ENCODE data around the gene THRB.

THRB gene

DNA sequence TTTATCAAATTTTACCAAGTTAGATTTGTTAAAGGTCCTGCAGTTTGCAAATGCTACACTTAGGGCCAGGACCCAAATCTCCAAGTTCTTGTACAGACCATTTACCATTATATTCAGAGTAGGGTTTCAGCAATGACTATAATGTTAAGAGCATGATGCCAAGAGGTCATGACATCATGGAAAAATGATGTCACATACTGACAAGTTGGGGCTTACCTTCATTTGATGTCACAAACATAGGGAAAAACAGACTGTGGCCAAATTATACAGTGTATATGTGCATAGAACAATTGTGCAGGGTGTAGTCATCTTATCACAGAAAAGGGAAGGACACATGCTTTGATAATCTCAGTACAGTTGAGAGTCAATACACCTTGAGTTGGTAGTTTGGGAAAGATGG lies 10.1 kb upstream of the THRB start:
- no peaks in the 10 kb centered on the region for H3F3A ChIP-seq (ENCODE audit: insufficient read depth, low read length)
- H3K9me3 ChIP-seq (ENCODE audit: low read length), result no peaks in the 10 kb centered on the region
- H3K27ac ChIP-seq (ENCODE audit: low read depth, low read length, poor library complexity, severe bottlenecking), result no peak overlapping the region
- no peaks in the 10 kb centered on the region for H4K20me1 ChIP-seq (ENCODE audit: insufficient read depth, low read length)
- no peak overlapping the region for H3K4me3 ChIP-seq (ENCODE audit: low read depth, low read length, poor library complexity, severe bottlenecking)
- no peaks in the 10 kb centered on the region for H3K27me3 ChIP-seq (ENCODE audit: insufficient read depth, low read length)
- no peak overlapping the region for H2AFZ ChIP-seq (ENCODE audit: low read length)
- H3K9me2 ChIP-seq (ENCODE audit: low read depth, low read length), result no peaks in the 10 kb centered on the region
- no peak overlapping the region for H3K9ac ChIP-seq (ENCODE audit: low read length)
- no peak for TF ChIP-seq EZH2 (IDR thresholded peaks at IDR 0.05; ENCODE audit: borderline replicate concordance, low read length)
- no peak for TF ChIP-seq CTCF (IDR thresholded peaks at IDR 0.05; ENCODE audit: low read length)
- no peaks in the 10 kb centered on the region for H3K36me3 ChIP-seq (ENCODE audit: insufficient read depth, low read length)
- no peak overlapping the region for H3K4me2 ChIP-seq (ENCODE audit: low read length)
- no peaks in the 10 kb centered on the region for H3K4me1 ChIP-seq (ENCODE audit: insufficient read depth, low read length, severe bottlenecking)
- H3K79me2 ChIP-seq (ENCODE audit: insufficient read depth, low read length), result no peaks in the 10 kb centered on the region

DNA sequence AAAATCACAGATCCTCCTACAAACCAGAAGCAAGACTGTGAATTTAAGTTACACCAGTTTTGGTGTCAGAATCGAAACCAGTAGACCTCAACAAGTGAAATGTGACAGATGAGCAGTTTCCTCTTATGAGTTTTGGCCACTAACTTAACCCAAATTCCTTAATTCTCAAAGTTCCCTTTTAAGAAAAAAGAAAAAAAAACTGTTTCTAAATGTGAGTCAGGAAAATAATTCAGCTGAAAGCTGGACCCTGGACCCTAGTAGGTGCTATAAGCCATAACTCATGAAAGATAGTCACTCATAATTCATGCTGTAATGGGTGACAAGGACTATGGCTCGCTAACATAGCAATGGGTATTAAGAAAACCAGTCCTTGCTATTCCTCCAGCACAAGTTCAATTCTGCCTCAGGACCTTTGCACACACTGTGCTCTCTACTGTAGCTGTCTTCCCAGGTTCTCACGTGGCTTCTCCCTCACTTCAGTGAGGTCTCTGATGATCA lies 9.0 kb upstream of the THRB start:
- Histone ChIP-seq H3K9me3 (ENCODE audit: low read length) (no peaks in the 10 kb centered on the region), H3K4me2 (ENCODE audit: low read length) (no peak overlapping the region), H3K4me1 (ENCODE audit: insufficient read depth, low read length, severe bottlenecking) (no peaks in the 10 kb centered on the region), H3K9ac (ENCODE audit: low read length) (no peak overlapping the region), H3F3A (ENCODE audit: insufficient read depth, low read length) (no peaks in the 10 kb centered on the region), H3K9me2 (ENCODE audit: low read depth, low read length) (no peaks in the 10 kb centered on the region), H2AFZ (ENCODE audit: low read length) (no peak overlapping the region), H3K36me3 (ENCODE audit: insufficient read depth, low read length) (no peaks in the 10 kb centered on the region), H3K4me3 (ENCODE audit: low read depth, low read length, poor library complexity, severe bottlenecking) (no peak overlapping the region), H4K20me1 (ENCODE audit: insufficient read depth, low read length) (no peaks in the 10 kb centered on the region), H3K79me2 (ENCODE audit: insufficient read depth, low read length) (no peaks in the 10 kb centered on the region), H3K27me3 (ENCODE audit: insufficient read depth, low read length) (no peaks in the 10 kb centered on the region), H3K27ac (ENCODE audit: low read depth, low read length, poor library complexity, severe bottlenecking) (no peak overlapping the region)
- TF ChIP-seq EZH2 (IDR thresholded peaks at IDR 0.05; ENCODE audit: borderline replicate concordance, low read length), result no peak

GRCh38 chr3:24502690-24503089 lies 8.0 kb upstream of the THRB start:
- no peaks in the 10 kb centered on the region for H3K79me2 ChIP-seq (ENCODE audit: insufficient read depth, low read length)
- H3K36me3 ChIP-seq (ENCODE audit: insufficient read depth, low read length), result no peaks in the 10 kb centered on the region
- H3K4me2 ChIP-seq (ENCODE audit: low read length), result no peak overlapping the region
- TF ChIP-seq EZH2 (IDR thresholded peaks at IDR 0.05; ENCODE audit: borderline replicate concordance, low read length) (no peak), CTCF (IDR thresholded peaks at IDR 0.05; ENCODE audit: low read length) (no peak)
- no peaks in the 10 kb centered on the region for H3K9me2 ChIP-seq (ENCODE audit: low read depth, low read length)
- H3K9me3 ChIP-seq (ENCODE audit: low read length), result no peaks in the 10 kb centered on the region
- H3K27ac ChIP-seq (ENCODE audit: low read depth, low read length, poor library complexity, severe bottlenecking), result no peak overlapping the region
- no peaks in the 10 kb centered on the region for H3K4me1 ChIP-seq (ENCODE audit: insufficient read depth, low read length, severe bottlenecking)
- no peak overlapping the region for H2AFZ ChIP-seq (ENCODE audit: low read length)
- no peaks in the 10 kb centered on the region for H4K20me1 ChIP-seq (ENCODE audit: insufficient read depth, low read length)
- no peaks in the 10 kb centered on the region for H3F3A ChIP-seq (ENCODE audit: insufficient read depth, low read length)
- no peaks in the 10 kb centered on the region for H3K27me3 ChIP-seq (ENCODE audit: insufficient read depth, low read length)
- no peak overlapping the region for H3K9ac ChIP-seq (ENCODE audit: low read length)
- no peak overlapping the region for H3K4me3 ChIP-seq (ENCODE audit: low read depth, low read length, poor library complexity, severe bottlenecking)

DNA sequence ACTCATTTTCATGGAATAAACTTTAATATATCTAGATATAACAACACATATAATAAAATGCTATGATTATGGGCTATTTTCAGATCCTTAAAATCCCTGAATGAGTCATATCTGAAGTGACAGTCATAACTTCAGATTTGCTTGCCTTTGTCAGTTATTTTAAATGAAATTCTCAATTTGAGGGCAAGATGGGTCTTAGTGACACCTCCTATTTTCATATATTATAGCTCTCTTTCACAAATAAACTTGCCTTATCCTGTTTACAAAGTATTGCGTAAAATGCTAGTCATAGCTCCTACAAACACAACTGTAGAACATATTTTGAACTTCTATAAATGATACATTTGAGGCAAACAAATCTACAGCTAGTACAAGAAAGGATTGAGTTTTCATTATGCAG lies 6.2 kb upstream of the THRB start:
- no peaks in the 10 kb centered on the region for H3K4me1 ChIP-seq (ENCODE audit: insufficient read depth, low read length, severe bottlenecking)
- no peak overlapping the region for H3K4me2 ChIP-seq (ENCODE audit: low read length)
- no peaks in the 10 kb centered on the region for H3K9me3 ChIP-seq (ENCODE audit: low read length)
- H3K27me3 ChIP-seq (ENCODE audit: insufficient read depth, low read length), result no peaks in the 10 kb centered on the region
- no peak overlapping the region for H3K9ac ChIP-seq (ENCODE audit: low read length)
- H3K4me3 ChIP-seq (ENCODE audit: low read depth, low read length, poor library complexity, severe bottlenecking), result no peak overlapping the region
- no peaks in the 10 kb centered on the region for H3K9me2 ChIP-seq (ENCODE audit: low read depth, low read length)
- no peak overlapping the region for H2AFZ ChIP-seq (ENCODE audit: low read length)
- no peak overlapping the region for H3K27ac ChIP-seq (ENCODE audit: low read depth, low read length, poor library complexity, severe bottlenecking)
- no peaks in the 10 kb centered on the region for H3K79me2 ChIP-seq (ENCODE audit: insufficient read depth, low read length)
- H3F3A ChIP-seq (ENCODE audit: insufficient read depth, low read length), result no peaks in the 10 kb centered on the region
- H4K20me1 ChIP-seq (ENCODE audit: insufficient read depth, low read length), result no peaks in the 10 kb centered on the region
- H3K36me3 ChIP-seq (ENCODE audit: insufficient read depth, low read length), result no peaks in the 10 kb centered on the region
- TF ChIP-seq EZH2 (IDR thresholded peaks at IDR 0.05; ENCODE audit: borderline replicate concordance, low read length), result no peak
- TF ChIP-seq CTCF (IDR thresholded peaks at IDR 0.05; ENCODE audit: low read length), result no peak
